Memory B cell (primary cell): ENCODE results near the gene CALR.

Experiments used
- ATAC-seq: fragments of 150-1000 bp; cut with Tn5 transposase; 2 replicates; pipeline ENCODE4 v1.10.0; 2021; ENCODE audit warnings: low read depth, mild to moderate bottlenecking, moderate library complexity
- DNase-seq, 2 donors: peaks; one replicate each; pipeline ENCODE4 v3.0.0; 2022; ENCODE audit warnings: low spot score in 2 of 2
- H3K27ac Mint-ChIP-seq: one replicate; pipeline ENCODE4 v1.8.0; 2022; ENCODE audit warnings: mild to moderate bottlenecking, moderate library complexity, mixed read lengths
- H3K27me3 Mint-ChIP-seq: one replicate; pipeline ENCODE4 v1.8.0; 2022; ENCODE audit warnings: mixed read lengths
- H3K36me3 Mint-ChIP-seq: one replicate; pipeline ENCODE4 v1.8.0; 2022; ENCODE audit warnings: mild to moderate bottlenecking, mixed read lengths
- H3K4me1 Mint-ChIP-seq: one replicate; pipeline ENCODE4 v1.8.0; 2022; ENCODE audit warnings: mixed read lengths
- H3K4me3 Mint-ChIP-seq: one replicate; pipeline ENCODE4 v1.8.0; 2022; ENCODE audit warnings: mild to moderate bottlenecking, moderate library complexity, mixed read lengths
- H3K9me3 Mint-ChIP-seq: one replicate; pipeline ENCODE4 v1.8.0; 2022; ENCODE audit warnings: mixed read lengths

The CALR gene

DNA sequence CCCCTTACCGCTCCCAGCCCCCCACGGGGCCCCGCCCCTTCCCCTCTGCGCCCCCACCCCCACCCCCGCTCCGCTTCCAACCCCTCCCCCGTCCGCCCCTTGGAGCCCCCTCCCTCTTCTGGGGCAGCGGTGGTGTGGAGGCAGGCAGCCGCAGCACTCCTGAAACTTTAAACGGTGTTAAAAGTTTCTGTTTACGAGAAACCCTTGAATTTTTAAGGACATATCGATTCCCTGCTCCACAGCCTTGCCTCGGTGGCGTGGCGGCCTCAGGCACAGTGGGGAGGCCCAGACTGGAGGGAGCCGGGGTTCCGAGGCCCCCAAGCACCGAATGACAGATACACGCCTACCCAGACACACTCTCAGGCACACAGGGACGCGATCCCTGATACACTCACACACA is 52.0 kb downstream of the CALR start:
- H3K36me3 Mint-ChIP-seq, result no peaks in the 10 kb centered on the region
- H3K9me3 Mint-ChIP-seq, result no peaks in the 10 kb centered on the region
- no peak for DNase-seq
- ATAC-seq, result no peak
- H3K4me1 Mint-ChIP-seq, result peaks cover 14% of the 10 kb centered on the region
- no peak overlapping the region for H3K4me3 Mint-ChIP-seq
- H3K27me3 Mint-ChIP-seq, result peaks cover 14% of the 10 kb centered on the region
- no peak overlapping the region for H3K27ac Mint-ChIP-seq

DNA sequence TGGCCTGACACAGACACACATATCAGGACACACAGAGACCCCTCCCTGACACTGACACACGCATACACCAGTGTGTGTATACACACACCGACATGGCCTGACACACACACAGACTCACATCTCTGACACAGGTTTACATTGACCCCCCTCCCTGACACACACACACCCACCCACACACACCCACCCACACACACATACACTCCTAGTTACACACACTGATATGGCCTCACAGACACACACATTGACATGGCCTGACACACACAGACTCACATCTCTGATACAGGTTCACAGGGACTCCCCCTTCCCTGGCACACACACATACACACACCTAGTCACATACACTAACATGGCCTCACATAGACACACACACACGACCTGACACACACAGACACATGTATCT is 52.4 kb downstream of the CALR start:
- H3K36me3 Mint-ChIP-seq, result no peaks in the 10 kb centered on the region
- H3K9me3 Mint-ChIP-seq, result no peaks in the 10 kb centered on the region
- no peak for DNase-seq
- H3K27me3 Mint-ChIP-seq, result peaks cover 14% of the 10 kb centered on the region
- ATAC-seq, result no peak
- H3K4me1 Mint-ChIP-seq, result peaks cover 12% of the 10 kb centered on the region
- H3K4me3 Mint-ChIP-seq, result no peak overlapping the region
- no peak overlapping the region for H3K27ac Mint-ChIP-seq

DNA sequence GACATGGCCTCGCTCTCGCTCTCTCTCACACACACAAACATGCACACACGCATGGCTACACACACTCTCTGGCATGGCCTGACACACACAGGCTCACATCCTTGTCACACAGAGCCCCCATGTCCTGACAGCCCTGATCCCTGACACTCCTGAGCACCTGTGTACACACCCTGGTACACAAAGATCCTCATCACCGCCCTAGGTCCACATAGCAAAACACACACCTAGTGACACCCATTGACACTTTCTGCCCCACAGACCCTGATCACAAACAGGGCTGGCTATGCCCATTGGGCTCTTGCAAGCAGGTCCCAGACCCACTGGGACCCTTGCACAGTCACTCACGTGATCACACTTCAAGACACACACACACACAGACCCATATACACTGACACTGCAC is 52.9 kb downstream of the CALR start:
- H3K27me3 Mint-ChIP-seq, result peaks cover 16% of the 10 kb centered on the region
- no peaks in the 10 kb centered on the region for H3K36me3 Mint-ChIP-seq
- peaks cover 15% of the 10 kb centered on the region for H3K4me1 Mint-ChIP-seq
- H3K9me3 Mint-ChIP-seq, result no peaks in the 10 kb centered on the region
- H3K4me3 Mint-ChIP-seq, result no peak overlapping the region
- DNase-seq (no peak), ATAC-seq (no peak)
- H3K27ac Mint-ChIP-seq, result no peak overlapping the region

DNA sequence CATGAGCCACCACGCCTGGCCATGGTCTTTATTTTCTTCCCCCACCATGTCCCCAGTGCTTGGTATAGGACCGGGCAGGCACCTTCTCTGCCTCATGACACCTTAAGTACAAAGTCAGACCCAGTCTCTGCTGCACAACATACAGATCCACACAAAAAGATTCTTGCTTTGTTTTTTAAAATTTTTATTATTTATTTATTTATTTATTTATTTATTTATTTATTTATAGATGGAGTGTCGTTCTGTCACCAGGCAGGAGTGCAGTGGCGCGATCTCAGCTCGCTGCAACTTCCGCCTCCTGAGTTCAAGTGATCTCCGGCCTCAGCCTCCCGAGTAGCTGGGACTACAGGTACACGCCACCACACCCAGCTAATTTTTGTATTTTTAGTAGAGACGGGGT is 54.3 kb downstream of the CALR start:
- Mint-ChIP-seq H3K27me3 (peaks cover 14% of the 10 kb centered on the region), H3K4me3 (no peak overlapping the region), H3K9me3 (no peaks in the 10 kb centered on the region), H3K36me3 (no peaks in the 10 kb centered on the region), H3K4me1 (peaks cover 11% of the 10 kb centered on the region), H3K27ac (no peak overlapping the region)
- DNase-seq, result no peak
- ATAC-seq, result no peak

DNA sequence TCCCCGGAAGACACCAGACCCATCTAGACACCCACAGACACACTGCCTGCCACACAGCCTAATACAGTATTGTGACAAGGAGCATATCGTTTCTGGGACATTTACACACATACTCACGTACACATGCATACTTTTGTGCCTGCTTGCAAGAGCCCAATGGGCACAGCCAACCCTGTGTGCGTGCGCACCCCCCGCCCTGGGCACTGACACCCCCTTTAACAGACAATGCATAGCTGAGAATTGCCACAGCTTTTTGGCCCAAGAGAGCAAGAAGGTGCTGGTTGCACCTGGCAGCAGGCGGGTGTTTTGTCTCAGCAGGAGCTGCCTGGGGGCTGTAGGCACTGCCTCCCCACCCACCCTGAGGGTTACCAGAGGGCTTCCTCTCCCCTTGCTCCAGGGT is 55.2 kb downstream of the CALR start:
- H3K4me1 Mint-ChIP-seq, result peaks cover 11% of the 10 kb centered on the region
- H3K9me3 Mint-ChIP-seq, result no peaks in the 10 kb centered on the region
- H3K27me3 Mint-ChIP-seq, result peaks cover 17% of the 10 kb centered on the region
- H3K36me3 Mint-ChIP-seq, result no peaks in the 10 kb centered on the region
- no peak overlapping the region for H3K4me3 Mint-ChIP-seq
- DNase-seq, result no peak
- no peak overlapping the region for H3K27ac Mint-ChIP-seq
- no peak for ATAC-seq
